ENCODE measurements around the gene SLC26A9. TPM values are rescaled to one million over a fixed set of nuclear protein-coding genes. Genes with fewer than 3 reads are reported as not detected.

Gene SLC26A9
- total RNA-seq, 1 donor, result not detected

GRCh38 chr1:205978676-205979075 is 35.4 kb upstream of the SLC26A9 start:
- no peak for TF ChIP-seq CTCF (IDR thresholded peaks at IDR 0.05; ENCODE audit: insufficient read depth, low read depth, low read length)

GRCh38 chr1:205977402-205978014 is 34.3 kb upstream of the SLC26A9 start:
- DNase-seq (ENCODE audit: low read depth), result peak; percentile 79
- TF ChIP-seq CTCF (IDR thresholded peaks at IDR 0.05; ENCODE audit: insufficient read depth, low read depth, low read length), result peak; percentile 96
- no peak overlapping the region for H3K4me3 ChIP-seq (ENCODE audit: low read depth, low read length)

More at GRCh38 chr1:205978676-205979075, 35.4 kb upstream of the SLC26A9 start:
- H3K4me3 ChIP-seq (ENCODE audit: low read depth, low read length), result no peak overlapping the region
- DNase-seq (ENCODE audit: low read depth), result no peak

- peak; percentile 32 for DNase-seq (ENCODE audit: low read depth)
- H3K4me3 ChIP-seq (ENCODE audit: low read depth, low read length), result no peak overlapping the region
- TF ChIP-seq CTCF (IDR thresholded peaks at IDR 0.05; ENCODE audit: insufficient read depth, low read depth, low read length), result no peak
Observed at GRCh38 chr1:205976708-205977401, 33.6 kb upstream of the SLC26A9 start.

GRCh38 chr1:205976036-205976435 is 32.8 kb upstream of the SLC26A9 start:
- no peak for DNase-seq (ENCODE audit: low read depth)
- H3K4me3 ChIP-seq (ENCODE audit: low read depth, low read length), result no peak overlapping the region
- TF ChIP-seq CTCF (IDR thresholded peaks at IDR 0.05; ENCODE audit: insufficient read depth, low read depth, low read length), result no peak

- DNase-seq (ENCODE audit: low read depth), result no peak
- TF ChIP-seq CTCF (IDR thresholded peaks at IDR 0.05; ENCODE audit: insufficient read depth, low read depth, low read length), result no peak
- H3K4me3 ChIP-seq (ENCODE audit: low read depth, low read length), result no peak overlapping the region
Observed at GRCh38 chr1:205975387-205975998, 32.2 kb upstream of the SLC26A9 start.

GRCh38 chr1:205974712-205975111 is 31.5 kb upstream of the SLC26A9 start:
- TF ChIP-seq CTCF (IDR thresholded peaks at IDR 0.05; ENCODE audit: insufficient read depth, low read depth, low read length), result no peak
- H3K4me3 ChIP-seq (ENCODE audit: low read depth, low read length), result no peak overlapping the region
- DNase-seq (ENCODE audit: low read depth), result no peak
